Lung microvascular endothelial cell (primary cell): ENCODE data around the gene SEPTIN11. TPM values are rescaled to one million over a fixed set of nuclear protein-coding genes. Genes with fewer than 3 reads are reported as not detected.
"Not testable (repeated sequence)": the region's sequence is repeated elsewhere in the genome, so short reads cannot be mapped to it uniquely, and the experiment has no call there.

Source experiments
- DNase-seq, 2 donors: peaks; one replicate each; pipeline versions ENCODE4 v3.0.0 to v3.0.0-alpha.2; 2010; ENCODE audit warnings: low read depth in 2 of 2
- total RNA-seq: library from RNA; depleted of rRNA; stranded (reverse); fragments of >200 nt; gene quantifications from 2 replicates; pipeline ENCODE4 v1.2.1, GENCODE V29; 2014

SEPTIN11 gene
- total RNA-seq, 1 donor from 2014 or later = 161 TPM

- DNase-seq = no peak
Measured at GRCh38 chr4:76952071-76952470, 2.5 kb downstream of the SEPTIN11 start.

GRCh38 chr4:76952656-76953582, 3.4 kb downstream of the SEPTIN11 start:
- no peak for DNase-seq

DNA sequence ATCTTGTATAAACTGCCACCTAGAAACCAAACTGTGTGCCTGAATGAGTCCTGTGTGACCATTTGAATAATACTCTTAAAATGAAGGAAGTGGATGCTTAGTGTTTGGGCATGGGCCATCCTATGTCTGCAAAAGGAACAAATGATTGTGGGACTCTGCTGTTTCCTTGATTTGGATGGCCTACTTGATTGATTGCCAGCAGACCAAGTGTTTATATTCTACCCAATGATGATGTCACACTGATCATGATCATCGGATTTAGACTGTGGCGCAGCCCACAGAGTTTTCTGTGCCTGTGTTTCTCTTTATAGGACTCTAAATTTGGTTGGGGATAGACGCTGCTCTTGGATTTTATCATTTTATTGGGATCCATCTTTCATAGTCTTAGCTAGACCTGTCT, 4.4 kb downstream of the SEPTIN11 start:
- peak; percentile 13 to 38 for DNase-seq

DNA sequence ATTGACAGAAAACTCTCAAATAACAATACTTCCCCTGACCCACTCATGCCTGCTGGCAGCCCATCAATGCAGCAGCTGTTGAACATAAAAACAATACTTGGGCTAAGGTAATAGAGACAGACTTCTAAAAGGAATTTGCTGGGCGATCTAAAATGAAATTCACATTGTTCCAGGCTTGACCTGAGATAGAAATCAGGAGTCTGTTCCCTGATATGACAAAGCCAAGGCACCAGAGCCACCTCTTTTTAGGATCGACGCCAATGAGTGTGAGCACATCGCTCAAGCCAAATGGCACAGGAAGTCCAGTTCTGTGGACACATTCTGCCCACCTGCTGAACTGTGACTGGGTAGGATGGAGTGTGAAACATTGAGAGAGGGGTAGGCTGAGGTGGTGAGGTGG, 4.9 kb downstream of the SEPTIN11 start:
- DNase-seq = peak; percentile 20 to 62

DNA sequence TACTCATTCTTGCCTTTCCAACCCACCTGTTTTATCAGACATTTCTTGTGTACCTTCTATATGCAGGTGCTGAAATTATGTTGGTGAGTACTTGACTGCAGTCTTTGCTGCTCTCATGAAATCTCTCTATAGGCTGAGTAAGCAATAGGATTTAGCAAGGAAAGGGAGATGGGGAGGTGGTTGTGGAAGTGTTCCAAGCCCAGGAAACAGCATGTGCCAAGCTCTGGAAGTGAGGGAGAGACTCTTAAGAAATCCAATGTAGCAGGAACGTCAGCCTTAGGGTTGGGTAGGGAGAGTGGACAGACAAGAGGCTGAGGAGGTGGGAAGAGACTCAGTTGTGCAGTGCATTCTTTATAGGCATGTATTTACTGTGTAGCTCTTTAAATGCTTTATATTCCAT, 5.6 kb downstream of the SEPTIN11 start:
- DNase-seq = no peak

DNA sequence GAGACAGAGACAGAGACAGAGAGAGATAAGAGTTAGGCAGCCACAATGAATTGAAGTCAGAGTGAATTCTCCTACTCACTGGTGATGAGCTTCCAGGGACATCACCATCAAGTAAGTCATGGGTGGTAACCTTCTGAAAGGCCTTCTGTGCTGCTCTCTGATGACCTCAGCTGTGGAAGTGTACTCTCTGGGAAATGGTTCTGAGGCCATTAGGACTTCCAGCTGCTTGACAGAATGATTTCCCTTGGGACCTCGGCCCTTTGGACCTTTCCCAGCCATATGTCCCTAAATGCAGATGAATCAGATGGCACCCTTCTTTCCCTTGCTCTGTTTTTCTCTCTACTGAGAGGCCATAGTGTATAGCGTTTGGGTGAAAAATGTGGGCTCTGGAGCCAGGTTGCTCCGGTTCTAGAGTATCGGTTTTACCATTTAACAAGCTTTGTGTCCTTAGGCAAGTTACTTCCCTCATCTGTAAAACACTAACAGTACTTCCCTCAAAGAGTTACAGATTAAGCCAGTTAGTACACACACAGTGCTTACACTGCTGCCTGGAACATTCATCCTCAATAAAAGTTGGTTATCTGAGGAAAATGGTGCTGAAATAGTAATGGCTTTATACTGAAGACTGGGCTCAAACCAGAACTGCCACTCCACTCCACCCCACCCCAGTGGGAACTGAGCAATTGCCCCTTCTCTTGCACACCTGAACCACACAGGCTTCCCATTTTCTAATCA, 7.6 kb downstream of the SEPTIN11 start:
- no peak for DNase-seq

DNA sequence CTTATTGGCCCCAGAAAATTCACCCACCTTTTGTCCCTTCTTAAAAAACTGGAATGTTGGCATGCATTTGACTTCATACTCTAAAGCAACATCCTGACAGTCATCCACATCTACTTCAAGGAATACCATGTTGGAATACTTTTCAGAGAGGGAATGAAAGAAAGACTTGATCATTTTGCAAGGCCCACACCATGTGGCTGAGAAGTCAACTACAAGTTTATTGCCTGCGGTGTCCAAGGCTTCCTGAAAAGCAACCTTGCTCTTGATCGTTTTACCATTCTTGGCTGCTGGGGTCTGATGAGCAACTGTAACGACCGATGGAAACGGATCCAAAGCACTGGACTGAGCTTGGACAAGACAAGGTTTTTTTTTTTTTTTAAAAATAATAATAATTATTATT, 9.3 kb downstream of the SEPTIN11 start:
- no peak for DNase-seq

GRCh38 chr4:76960014-76960413, 10.5 kb downstream of the SEPTIN11 start:
- DNase-seq = no peak

GRCh38 chr4:76962406-76963130, 13.0 kb downstream of the SEPTIN11 start:
- no peak for DNase-seq

DNA sequence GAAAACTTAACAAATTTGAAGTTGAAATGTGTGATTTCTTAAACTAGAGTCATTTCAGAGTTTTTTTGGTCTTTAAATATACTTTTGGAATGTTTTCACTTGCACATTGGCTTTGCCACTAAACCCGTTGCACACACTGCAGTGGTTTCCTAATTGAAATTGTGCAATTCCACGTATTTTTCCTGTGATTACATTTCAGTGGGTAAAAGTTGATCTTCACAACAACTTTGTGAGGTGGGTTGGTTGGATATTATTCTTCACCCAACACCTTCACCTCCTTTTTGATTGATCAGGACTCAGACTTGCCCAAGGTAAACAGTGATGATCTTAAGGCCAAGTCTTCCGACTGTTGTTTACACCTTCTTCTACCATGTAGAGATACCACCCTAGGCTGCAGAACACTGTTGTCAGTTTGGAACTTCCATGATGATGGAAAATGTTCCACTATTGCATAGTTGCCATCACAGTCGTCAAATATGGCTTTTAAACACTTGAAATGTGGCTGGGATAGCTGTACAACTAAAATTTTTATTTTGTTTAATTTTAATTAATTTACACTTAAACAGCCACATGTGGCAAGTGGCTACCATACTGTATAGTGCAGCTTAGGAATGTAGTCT, 13.7 kb downstream of the SEPTIN11 start:
- DNase-seq = no peak

DNA sequence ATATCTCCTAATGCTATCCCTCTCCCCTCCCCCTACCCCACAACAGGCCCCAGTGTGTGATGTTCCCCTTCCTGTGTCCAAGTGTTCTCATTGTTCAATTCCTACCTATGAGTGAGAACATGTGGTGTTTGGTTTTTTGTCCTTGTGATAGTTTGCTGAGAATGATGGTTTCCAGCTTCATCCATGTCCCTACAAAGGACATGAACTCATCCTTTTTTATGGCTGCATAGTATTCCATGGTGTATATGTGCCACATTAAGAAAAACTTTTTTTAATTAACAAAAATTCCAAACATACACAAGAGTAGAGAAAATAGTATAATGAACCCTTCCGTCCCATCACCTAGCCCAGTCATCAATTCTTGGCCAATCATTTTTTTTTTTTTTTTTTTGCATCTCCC, 14.4 kb downstream of the SEPTIN11 start:
- DNase-seq = not testable (repeated sequence)

DNA sequence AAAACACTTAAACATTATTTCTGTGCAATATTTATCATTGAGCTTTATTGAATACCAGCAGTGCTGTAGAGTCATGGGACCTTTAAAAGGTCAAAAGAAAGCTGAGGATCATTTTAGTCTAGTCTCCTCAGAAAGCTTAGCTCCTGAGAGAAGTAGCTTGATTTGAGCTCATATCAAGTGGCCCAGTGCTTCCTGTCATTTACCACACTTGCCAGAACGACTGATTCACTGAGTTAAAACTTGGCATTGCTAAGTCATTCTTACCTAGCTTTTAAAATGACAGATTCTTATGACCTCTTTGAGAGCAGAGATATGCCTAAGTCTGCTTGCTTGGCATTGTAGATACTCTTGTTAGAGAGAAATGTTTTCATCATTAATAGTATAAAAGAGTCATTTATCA, 15.2 kb downstream of the SEPTIN11 start:
- no peak for DNase-seq

GRCh38 chr4:76965866-76966579, 16.5 kb downstream of the SEPTIN11 start:
- no peak for DNase-seq

- no peak for DNase-seq
Measured at GRCh38 chr4:76968937-76969336, 19.4 kb downstream of the SEPTIN11 start.

DNA sequence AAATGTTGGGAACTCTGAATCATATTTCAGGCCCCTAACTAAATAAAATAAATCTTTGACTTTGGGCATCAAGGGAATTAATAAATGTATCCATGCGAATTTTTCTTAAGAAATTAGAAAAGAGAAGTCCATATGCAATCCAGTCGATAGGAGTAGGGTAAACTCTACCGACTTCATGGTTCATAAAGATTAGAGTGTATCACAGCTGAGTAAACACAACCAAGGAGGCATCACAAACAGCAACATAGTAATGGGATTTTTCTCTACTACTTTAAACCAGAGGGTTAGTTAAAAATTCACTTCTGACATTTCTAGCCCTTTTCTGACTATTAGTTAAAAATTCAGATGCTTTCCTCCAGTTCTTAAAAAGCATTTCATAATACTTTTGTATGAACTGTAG, 19.9 kb downstream of the SEPTIN11 start:
- DNase-seq = no peak

- DNase-seq = no peak
Measured at GRCh38 chr4:76969941-76970529, 20.5 kb downstream of the SEPTIN11 start.

GRCh38 chr4:76972306-76972705, 22.8 kb downstream of the SEPTIN11 start:
- no peak for DNase-seq

- peak in 1 of 2 donors; percentile 39 for DNase-seq
Measured at GRCh38 chr4:76974150-76974549, 24.6 kb downstream of the SEPTIN11 start.

GRCh38 chr4:76977113-76977512, 27.6 kb downstream of the SEPTIN11 start:
- DNase-seq = no peak

- peak in 1 of 2 donors; percentile 66 for DNase-seq
Measured at GRCh38 chr4:76977736-76978350, 28.3 kb downstream of the SEPTIN11 start.
